IMR-90 (cell line): Measurements from ENCODE around the gene RAB34. TPM values are rescaled to one million over a fixed set of nuclear protein-coding genes. Genes with fewer than 3 reads are reported as not detected.
A peak's percentile ranks its signal among the peaks of the same experiment; 100 is the strongest.

Experiments used
- ATAC-seq: fragments of 200-7000 bp; cut with Tn5 transposase; 2 replicates; pipeline ENCODE4 v1.9.1; 2020; ENCODE audit warnings: low read depth, mild to moderate bottlenecking, moderate library complexity
- BruUV-seq: library from RNA; stranded (reverse); fragments of 400-500 nt; replicated peaks from 2 replicates; lab custom pipeline; 2021; lab: Mats Ljungman, UMichigan
- CTCF ChIA-PET: fragments of 300-600 bp; formaldehyde crosslinking; extraction: SDS; loops from one replicate; lab custom pipeline; 2021; ENCODE audit warnings: antibody characterized with exemption; lab: Yijun Ruan, JAX
- POLR2A ChIA-PET: fragments of 300-600 bp; sonication (Branson Sonifier 250); formaldehyde crosslinking; loops from one replicate; lab custom pipeline; 2022; ENCODE audit warnings: antibody characterized with exemption; ENCODE audit not compliant: unreplicated experiment; lab: Charles Lee
- DNase-seq: peaks from one replicate; pipeline ENCODE4 v3.0.0; 2013
- H2AFZ ChIP-seq: replicated peaks from 2 replicates; pipeline ENCODE3; 2013; ENCODE audit warnings: low read length, mild to moderate bottlenecking; ENCODE audit not compliant: poor library complexity
- H2AK5ac ChIP-seq: 2 replicates; pipeline ENCODE4 v1.6.1; 2013; ENCODE audit warnings: low read depth, low read length, inconsistent platforms
- H2AK9ac ChIP-seq: replicated peaks from 2 replicates; pipeline ENCODE3; 2013; ENCODE audit warnings: mild to moderate bottlenecking, low read depth, low read length, moderate library complexity; ENCODE audit not compliant: poor library complexity
- H2BK120ac ChIP-seq: 2 replicates; pipeline ENCODE4 v1.6.1; 2013; ENCODE audit warnings: low read depth, low read length, inconsistent platforms
- H2BK15ac ChIP-seq: 3 replicates; pipeline ENCODE4 v1.6.1; 2013; ENCODE audit warnings: low read depth, low read length, inconsistent platforms
- H2BK20ac ChIP-seq: 2 replicates; pipeline ENCODE4 v1.6.1; 2013; ENCODE audit warnings: low read depth, mild to moderate bottlenecking, inconsistent platforms, low read length, moderate library complexity
- H2BK5ac ChIP-seq: 2 replicates; pipeline ENCODE4 v1.6.1; 2013; ENCODE audit warnings: mild to moderate bottlenecking, low read depth, low read length, inconsistent platforms; ENCODE audit not compliant: poor library complexity, severe bottlenecking
- H3K14ac ChIP-seq: replicated peaks from 2 replicates; pipeline ENCODE4 v1.6.1; 2013; ENCODE audit warnings: low read depth, low read length, inconsistent platforms
- H3K18ac ChIP-seq: 2 replicates; pipeline ENCODE4 v1.6.1; 2013; ENCODE audit warnings: low read depth, low read length, control low read depth
- H3K23ac ChIP-seq: 2 replicates; pipeline ENCODE4 v1.6.1; 2013; ENCODE audit warnings: low read depth, low read length, inconsistent platforms
- H3K27ac ChIP-seq: 2 replicates; pipeline ENCODE4 v1.5.1; 2013; ENCODE audit warnings: mild to moderate bottlenecking, control low read depth, low read length; ENCODE audit not compliant: insufficient read depth
- H3K27me3 ChIP-seq: 2 replicates; pipeline ENCODE4 v1.6.1; 2013; ENCODE audit warnings: low read length; ENCODE audit not compliant: control insufficient read depth, insufficient read depth
- H3K36me3 ChIP-seq: 2 replicates; pipeline ENCODE4 v1.6.1; 2013; ENCODE audit warnings: low read length, mixed read lengths; ENCODE audit not compliant: control insufficient read depth, insufficient read depth
- H3K4ac ChIP-seq: 2 replicates; pipeline ENCODE4 v1.6.1; 2013; ENCODE audit warnings: low read depth, low read length, inconsistent platforms
- H3K4me1 ChIP-seq: 2 replicates; pipeline ENCODE4 v1.6.1; 2013; ENCODE audit warnings: low read length, mixed read lengths; ENCODE audit not compliant: control insufficient read depth, insufficient read depth
- H3K4me2 ChIP-seq: 2 replicates; pipeline ENCODE4 v1.6.1; 2013; ENCODE audit warnings: low read depth, mild to moderate bottlenecking, control low read depth, low read length, moderate library complexity
- H3K4me3 ChIP-seq: 2 replicates; pipeline ENCODE4 v1.5.1; 2013; ENCODE audit warnings: low read depth, mild to moderate bottlenecking, control low read depth, low read length, moderate library complexity; ENCODE audit not compliant: insufficient read depth
- H3K56ac ChIP-seq: 2 replicates; pipeline ENCODE4 v1.6.1; 2013; ENCODE audit warnings: low read length, inconsistent platforms; ENCODE audit not compliant: insufficient read depth; ENCODE audit errors: extremely low read depth
- H3K79me1 ChIP-seq, 2 experiments: 2 replicates each; pipeline ENCODE4 v1.6.1; 2013; ENCODE audit warnings: low read length in 2 of 2, inconsistent platforms in 1 of 2, low read depth in 1 of 2
- H3K9ac ChIP-seq: 2 replicates; pipeline ENCODE4 v1.6.1; 2013; ENCODE audit warnings: low read depth, low read length, control low read depth
- H3K9me1 ChIP-seq: 2 replicates; pipeline ENCODE4 v1.6.1; 2013; ENCODE audit warnings: low read length, inconsistent platforms; ENCODE audit not compliant: insufficient read depth
- H3K9me3 ChIP-seq: 2 replicates; pipeline ENCODE4 v1.6.1; 2013; ENCODE audit warnings: low read length; ENCODE audit not compliant: control insufficient read depth, insufficient read depth
- H4K20me1 ChIP-seq: 2 replicates; pipeline ENCODE4 v1.6.1; 2013; ENCODE audit warnings: low read length, inconsistent platforms; ENCODE audit not compliant: insufficient read depth
- H4K5ac ChIP-seq: 2 replicates; pipeline ENCODE4 v1.6.1; 2013; ENCODE audit warnings: mild to moderate bottlenecking, low read depth, low read length, control low read depth
- H4K8ac ChIP-seq, 2 experiments: 2 replicates each; pipeline ENCODE4 v1.6.1; 2013; ENCODE audit warnings: low read depth in 2 of 2, low read length in 2 of 2, control low read depth in 1 of 2, inconsistent platforms in 1 of 2
- H4K91ac ChIP-seq: 2 replicates; pipeline ENCODE4 v1.6.1; 2013; ENCODE audit warnings: low read depth, low read length, inconsistent platforms; ENCODE audit not compliant: insufficient read depth
- RAD21 ChIP-seq: IDR thresholded peaks from 2 replicates; pipeline ENCODE4 v1.6.1; 2012; ENCODE audit warnings: low read length, improper control_type of control experiment
- SMC3 ChIP-seq: fragments of 150-350 bp; IDR thresholded peaks from 2 replicates; pipeline ENCODE4 v1.6.1; 2016; ENCODE audit warnings: low read depth, mild to moderate bottlenecking, antibody characterized with exemption, low read length, moderate library complexity
- WGBS, 2 experiments: methylation state at CpG; one replicate each; pipeline versions ENCODE4 v1.1.5 to v1.1.7; 2013; ENCODE audit warnings: missing lambda C conversion rate in 2 of 2; ENCODE audit not compliant: insufficient read length in 1 of 2; ENCODE audit errors: extremely low coverage in 2 of 2; 5-methylcytosine and 5-hydroxymethylcytosine counted together
- dilution Hi-C: fragments of 300-500 bp; cut with HindIII; formaldehyde crosslinking; loops from one replicate; pipeline ENCODE4 v1.14.3; 2018; ENCODE audit warnings: low sequenced_read_pairs; ENCODE audit not compliant: unreplicated experiment
- in situ Hi-C: fragments of 300-500 bp; cut with MboI; formaldehyde crosslinking; loops from 3 replicates; pipeline ENCODE4 v1.14.3; 2019; ENCODE audit warnings: low sequenced_read_pairs, inconsistent platforms, mixed read lengths
- intact Hi-C: fragments of 100-400 bp; cut with micrococcal nuclease; formaldehyde crosslinking; loops from 2 replicates; pipeline ENCODE4 v1.10.0; 2022
- polyA plus RNA-seq, 3 experiments: library from polyadenylated mRNA; depleted of rRNA; stranded (reverse); fragments of >200 nt; gene quantifications; 2 replicates each; pipeline ENCODE4 v1.2.3, GENCODE V29; 2012; ENCODE audit warnings: low replicate concordance in 1 of 3
- total RNA-seq: library from RNA; depleted of rRNA; stranded (reverse); fragments of >200 nt; gene quantifications from 2 replicates; pipeline ENCODE4 v1.2.3, GENCODE V29; 2012
- TF ChIP-seq, protein P1 (sequence below): conservative IDR thresholded peaks from 2 replicates; pipeline ENCODE4 v1.5.1; 2012; ENCODE audit warnings: mild to moderate bottlenecking, low read depth, low read length, improper control_type of control experiment

Gene RAB34
- total and polyA plus RNA-seq, 2 of the 4 experiments (the other 2 are of a cell fraction) = 351 to 387 TPM

DNA sequence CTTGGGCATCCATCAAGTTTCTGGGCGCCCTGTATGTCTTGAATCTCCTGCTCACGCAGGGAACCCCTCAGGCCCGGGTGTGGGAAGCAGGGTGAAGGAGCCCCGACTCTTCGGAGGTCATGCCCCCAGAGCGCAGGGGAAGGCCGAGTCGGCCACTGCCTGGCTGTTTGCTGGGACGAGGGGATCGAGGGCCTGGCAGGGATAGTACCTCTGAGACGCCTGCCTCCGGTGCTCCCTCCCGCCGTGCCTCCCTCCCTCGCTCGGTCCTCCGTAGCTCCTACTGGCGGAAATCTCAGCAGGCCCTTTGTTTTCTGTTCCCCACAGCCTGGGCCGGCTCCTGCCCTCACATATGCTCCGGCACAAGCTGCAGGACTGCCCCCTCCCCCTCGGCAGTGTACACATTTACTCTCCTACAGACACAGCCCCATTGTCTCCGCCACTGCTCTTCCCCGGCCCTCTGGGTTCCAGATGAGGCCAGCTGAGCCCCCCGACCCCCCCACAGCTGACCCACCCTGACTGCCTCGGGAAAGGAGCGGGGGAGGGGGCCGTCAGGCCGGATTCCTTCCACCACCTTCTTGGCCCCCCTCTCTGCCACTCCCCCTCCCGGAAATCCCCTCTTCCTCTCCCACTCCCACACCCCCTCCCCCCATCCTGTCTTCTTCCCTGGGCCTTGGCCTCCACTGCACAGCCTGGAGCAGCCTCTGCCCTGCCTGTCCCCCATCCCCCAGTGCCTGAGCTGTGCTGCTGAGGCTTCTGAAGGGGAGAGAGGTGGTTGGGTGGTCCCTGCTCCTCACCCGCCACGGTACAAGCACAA is 27.5 kb upstream of the RAB34 start:
- 1% methylated on average over 14 of the region's 31 CpGs; no CpG with 5 or more reads in 1 of the 2 experiments for WGBS, 2 experiments
- H2AK5ac ChIP-seq = peak overlapping the region; percentile 97
- peak overlapping the region; percentile 99 for H2AK9ac ChIP-seq
- H2BK20ac ChIP-seq = no peak overlapping the region
- H2BK15ac ChIP-seq = no peak overlapping the region
- H2BK120ac ChIP-seq = 0 out of 2 replicates have a peak overlapping the region, but pooled peaks have one; percentile 28
- peaks cover 16% of the 10 kb centered on the region for H3K4me1 ChIP-seq
- TF ChIP-seq SMC3 = no peak
- TF ChIP-seq RAD21 = no peak
- TF ChIP-seq, protein P1, sequence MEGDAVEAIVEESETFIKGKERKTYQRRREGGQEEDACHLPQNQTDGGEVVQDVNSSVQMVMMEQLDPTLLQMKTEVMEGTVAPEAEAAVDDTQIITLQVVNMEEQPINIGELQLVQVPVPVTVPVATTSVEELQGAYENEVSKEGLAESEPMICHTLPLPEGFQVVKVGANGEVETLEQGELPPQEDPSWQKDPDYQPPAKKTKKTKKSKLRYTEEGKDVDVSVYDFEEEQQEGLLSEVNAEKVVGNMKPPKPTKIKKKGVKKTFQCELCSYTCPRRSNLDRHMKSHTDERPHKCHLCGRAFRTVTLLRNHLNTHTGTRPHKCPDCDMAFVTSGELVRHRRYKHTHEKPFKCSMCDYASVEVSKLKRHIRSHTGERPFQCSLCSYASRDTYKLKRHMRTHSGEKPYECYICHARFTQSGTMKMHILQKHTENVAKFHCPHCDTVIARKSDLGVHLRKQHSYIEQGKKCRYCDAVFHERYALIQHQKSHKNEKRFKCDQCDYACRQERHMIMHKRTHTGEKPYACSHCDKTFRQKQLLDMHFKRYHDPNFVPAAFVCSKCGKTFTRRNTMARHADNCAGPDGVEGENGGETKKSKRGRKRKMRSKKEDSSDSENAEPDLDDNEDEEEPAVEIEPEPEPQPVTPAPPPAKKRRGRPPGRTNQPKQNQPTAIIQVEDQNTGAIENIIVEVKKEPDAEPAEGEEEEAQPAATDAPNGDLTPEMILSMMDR = no peak
- DNase-seq (peak; percentile 47), ATAC-seq (peak; percentile 7)
- peak overlapping the region; percentile 100 for H3K4me3 ChIP-seq
- H3K36me3 ChIP-seq = peaks cover 36% of the 10 kb centered on the region
- H3K79me1 ChIP-seq = peaks cover 5 to 57% of the 10 kb centered on the region in 2 experiments; a peak in 3 of 4 replicates
- dilution Hi-C loops (no loop called here), intact Hi-C loops (no loop called here), in situ Hi-C loops (no loop called here)
- H3K18ac ChIP-seq = peak overlapping the region; percentile 39; the same call in 1 of the 2 replicates
- peak overlapping the region; percentile 78 for H3K4ac ChIP-seq
- peak overlapping the region; percentile 96 for H3K14ac ChIP-seq
- peak overlapping the region; percentile 99 for H3K9ac ChIP-seq
- H3K9me1 ChIP-seq = peaks cover 17% of the 10 kb centered on the region; the same call in 1 of the 2 replicates
- H3K27me3 ChIP-seq = no peaks in the 10 kb centered on the region
- peak overlapping the region; percentile 64 for H2AFZ ChIP-seq
- POLR2A ChIA-PET = interaction anchor here (0.5 to 1.2 kb wide), 2 partner anchors 16 to 35 kb away, joined by 3 read pairs; partner anchors contain the start of gene NEK8
- peak overlapping the region; percentile 96 for H2BK5ac ChIP-seq
- H3K23ac ChIP-seq = peak overlapping the region; percentile 98
- peak overlapping the region; percentile 55 for H4K5ac ChIP-seq
- H3K9me3 ChIP-seq = no peaks in the 10 kb centered on the region
- H3K4me2 ChIP-seq = peak overlapping the region; percentile 87
- peaks cover 61% of the 10 kb centered on the region for H4K20me1 ChIP-seq
- H4K91ac ChIP-seq = peak overlapping the region; percentile 91
- H3K56ac ChIP-seq = peak overlapping the region; percentile 98
- CTCF ChIA-PET = interaction anchor here (1.2 to 3.5 kb wide), 2 partner anchors 18 to 25 kb away, joined by 3 to 40 read pairs; partner anchors contain the start of genes NEK8, RPL23A and TLCD1
- H4K8ac ChIP-seq = peak overlapping the region; percentile 83 to 97
- BruUV-seq = no TSS peak
- H3K27ac ChIP-seq = peak overlapping the region; percentile 94
